Mesenchymal stem cell (in vitro differentiated cells and primary cell): Measurements from ENCODE around the gene ZDHHC14.

Experiments
- DNase-seq: peaks from one replicate; pipeline ENCODE4 v3.0.0-alpha.2; 2013
- H2AFZ ChIP-seq: one replicate; pipeline ENCODE4 v1.6.1; 2013; ENCODE audit warnings: low read depth, mild to moderate bottlenecking, control low read depth, inconsistent platforms, low read length, moderate library complexity
- H2AK5ac ChIP-seq: 2 replicates; pipeline ENCODE4 v1.6.1; 2013; ENCODE audit warnings: low read length, moderate library complexity, mild to moderate bottlenecking, inconsistent platforms; ENCODE audit not compliant: severe bottlenecking
- H2BK120ac ChIP-seq: one replicate; pipeline ENCODE4 v1.6.1; 2013; ENCODE audit warnings: low read depth, mild to moderate bottlenecking, inconsistent platforms, low read length, moderate library complexity
- H2BK12ac ChIP-seq, 2 experiments: one replicate each; pipeline ENCODE4 v1.6.1; 2013; ENCODE audit warnings: inconsistent platforms in 2 of 2, low read length in 2 of 2, mild to moderate bottlenecking in 2 of 2, moderate library complexity in 2 of 2, control low read depth in 1 of 2
- H2BK15ac ChIP-seq: one replicate; pipeline ENCODE4 v1.6.1; 2013; ENCODE audit warnings: mild to moderate bottlenecking, low read depth, inconsistent platforms; ENCODE audit not compliant: poor library complexity, severe bottlenecking
- H2BK5ac ChIP-seq: 2 replicates; pipeline ENCODE4 v1.6.1; 2013; ENCODE audit warnings: low read depth, mild to moderate bottlenecking, low read length, control low read depth, inconsistent platforms; ENCODE audit not compliant: poor library complexity, severe bottlenecking
- H3K14ac ChIP-seq, 2 experiments: one replicate each; pipeline ENCODE4 v1.6.1; 2013; ENCODE audit warnings: inconsistent platforms in 2 of 2, low read length in 2 of 2, control low read depth in 1 of 2, mild to moderate bottlenecking in 1 of 2, moderate library complexity in 1 of 2
- H3K18ac ChIP-seq, 2 experiments: one replicate each; pipeline ENCODE4 v1.6.1; 2013; ENCODE audit warnings: inconsistent platforms in 2 of 2, low read length in 2 of 2, control low read depth in 1 of 2, low read depth in 1 of 2, mild to moderate bottlenecking in 1 of 2
- H3K23ac ChIP-seq, 2 experiments: one replicate each; pipeline ENCODE4 v1.6.1; 2013; ENCODE audit warnings: inconsistent platforms in 2 of 2, low read length in 2 of 2, mild to moderate bottlenecking in 2 of 2, moderate library complexity in 2 of 2, control low read depth in 1 of 2
- H3K27ac ChIP-seq: 2 replicates; pipeline ENCODE4 v1.5.1; 2013; ENCODE audit warnings: mild to moderate bottlenecking, moderate library complexity, low read length, control low read depth, inconsistent platforms; ENCODE audit not compliant: poor library complexity, severe bottlenecking
- H3K27me3 ChIP-seq, 2 experiments: 2 replicates each; pipeline versions ENCODE4 v1.6.1 to v1.7.0; 2013; ENCODE audit warnings: low read length in 2 of 2, mild to moderate bottlenecking in 2 of 2, moderate library complexity in 2 of 2, control low read depth in 1 of 2, inconsistent platforms in 1 of 2; ENCODE audit not compliant: control insufficient read depth in 1 of 2, insufficient read depth in 1 of 2
- H3K36me3 ChIP-seq, 2 experiments: 2 replicates each; pipeline versions ENCODE4 v1.6.1 to v1.7.0; 2013; ENCODE audit warnings: low read length in 2 of 2, control low read depth in 1 of 2, inconsistent platforms in 1 of 2, low read depth in 1 of 2, mild to moderate bottlenecking in 1 of 2; ENCODE audit not compliant: insufficient read depth in 2 of 2, control insufficient read depth in 1 of 2
- H3K4ac ChIP-seq, 2 experiments: one replicate each; pipeline ENCODE4 v1.6.1; 2013; ENCODE audit warnings: inconsistent platforms in 2 of 2, low read length in 2 of 2, mild to moderate bottlenecking in 2 of 2, moderate library complexity in 2 of 2, control low read depth in 1 of 2, low read depth in 1 of 2
- H3K4me1 ChIP-seq: 2 replicates; pipeline ENCODE4 v1.6.1; 2013; ENCODE audit warnings: low read depth, low read length, control low read depth; ENCODE audit not compliant: control insufficient read depth, insufficient read depth
- H3K4me2 ChIP-seq: 2 replicates; pipeline ENCODE4 v1.6.1; 2013; ENCODE audit warnings: low read length, mild to moderate bottlenecking, inconsistent platforms; ENCODE audit not compliant: poor library complexity, severe bottlenecking
- H3K4me3 ChIP-seq, 2 experiments: 2 replicates each; pipeline versions ENCODE4 v1.5.1 to v1.7.0; 2013; ENCODE audit warnings: low read length in 2 of 2, mild to moderate bottlenecking in 2 of 2, control low read depth in 1 of 2, low read depth in 1 of 2; ENCODE audit not compliant: insufficient read depth in 1 of 2
- H3K79me1 ChIP-seq: replicated peaks from 2 replicates; pipeline ENCODE4 v1.6.1; 2013; ENCODE audit warnings: mild to moderate bottlenecking, control low read depth, low read length, inconsistent platforms; ENCODE audit not compliant: poor library complexity, severe bottlenecking
- H3K9ac ChIP-seq: 2 replicates; pipeline ENCODE4 v1.7.0; 2013; ENCODE audit warnings: mild to moderate bottlenecking, low read length, moderate library complexity
- H3K9me3 ChIP-seq: 2 replicates; pipeline ENCODE4 v1.7.0; 2013; ENCODE audit warnings: mild to moderate bottlenecking, low read length; ENCODE audit not compliant: control insufficient read depth
- H4K8ac ChIP-seq: one replicate; pipeline ENCODE4 v1.6.1; 2013; ENCODE audit warnings: inconsistent platforms, mild to moderate bottlenecking, low read length, moderate library complexity
- H4K91ac ChIP-seq: one replicate; pipeline ENCODE4 v1.6.1; 2013; ENCODE audit warnings: mild to moderate bottlenecking, low read length, inconsistent platforms
- WGBS: methylation state at CpG from one replicate; pipeline ENCODE4 v1.1.7; 2013; ENCODE audit warnings: mixed read lengths; 5-methylcytosine and 5-hydroxymethylcytosine counted together

ZDHHC14 gene

DNA sequence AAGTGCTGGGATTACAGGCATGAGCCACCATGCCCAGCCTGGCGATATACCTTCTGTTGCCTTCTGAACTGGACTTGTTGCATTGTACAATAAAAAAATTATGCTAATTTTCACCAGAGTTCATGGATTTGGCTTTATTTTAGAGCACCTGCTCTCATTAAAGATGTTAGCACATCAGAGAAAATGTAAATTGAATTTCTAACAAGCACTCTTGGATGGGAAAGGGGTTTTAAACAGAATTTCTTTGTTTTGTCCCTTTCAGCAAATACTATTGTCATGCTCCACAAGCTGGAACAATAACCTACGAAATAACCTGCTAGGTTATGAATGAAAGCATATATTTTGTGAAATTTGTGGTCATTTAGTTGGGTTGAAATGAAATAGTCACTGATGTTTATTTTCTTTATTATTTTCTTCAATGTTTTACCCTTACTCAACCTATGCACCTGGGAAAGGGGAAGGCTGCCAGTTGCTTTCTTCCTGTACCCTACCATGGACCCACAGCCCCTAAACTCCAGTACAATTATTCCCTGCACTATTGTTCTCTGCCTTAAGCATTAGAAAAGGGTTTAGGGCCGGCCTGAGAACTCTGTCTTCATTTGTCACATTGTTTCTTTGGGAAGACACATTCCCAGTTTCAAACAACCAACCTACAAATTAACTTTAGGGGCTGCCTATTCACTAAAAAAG, 22.2 kb downstream of the ZDHHC14 start:
- Histone ChIP-seq H2BK15ac (no peak overlapping the region), H2BK120ac (no peak overlapping the region), H3K27ac (no peak overlapping the region), H3K9me3 (no peaks in the 10 kb centered on the region), H3K36me3 (peaks cover 0 to 6% of the 10 kb centered on the region in 2 experiments), H3K4me1 (peaks cover 4% of the 10 kb centered on the region), H3K27me3 (no peaks in the 10 kb centered on the region), H2BK5ac (no peak overlapping the region), H3K9ac (no peak overlapping the region), H3K79me1 (peaks cover 17% of the 10 kb centered on the region), H3K4me3 (no peak overlapping the region), H3K23ac (no peak overlapping the region), H4K91ac (no peak overlapping the region), H2BK12ac (no peak overlapping the region), H2AFZ (no peak overlapping the region), H4K8ac (no peak overlapping the region), H2AK5ac (no peak overlapping the region), H3K18ac (no peak overlapping the region), H3K4ac (no peak overlapping the region), H3K14ac (no peak overlapping the region), H3K4me2 (no peak overlapping the region)
- WGBS, result 60% methylated on average over 2 of the region's 3 CpGs
- DNase-seq, result no peak

DNA sequence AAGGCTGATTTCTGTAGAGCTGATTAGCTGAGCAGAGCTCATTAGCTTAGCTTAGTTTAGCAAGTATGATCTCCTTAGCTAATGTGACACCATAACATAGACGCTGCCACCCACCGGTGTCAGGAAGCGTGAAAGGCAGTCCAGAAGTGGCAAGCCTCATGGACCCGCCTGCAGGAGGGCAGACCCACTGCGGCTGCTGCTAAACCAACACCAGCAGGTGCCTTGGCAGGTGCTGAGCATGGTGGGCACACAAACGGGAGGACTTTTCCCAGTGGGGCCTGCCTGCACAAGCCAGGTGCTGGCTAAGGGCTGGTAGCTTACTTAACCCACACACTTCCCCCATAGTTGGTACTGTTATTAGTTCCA, 22.7 kb downstream of the ZDHHC14 start:
- H3K79me1 ChIP-seq, result peaks cover 16% of the 10 kb centered on the region
- no peak overlapping the region for H3K4me3 ChIP-seq
- H2AFZ ChIP-seq, result no peak overlapping the region
- H2BK5ac ChIP-seq, result no peak overlapping the region
- no peak overlapping the region for H3K9ac ChIP-seq
- no peak for DNase-seq
- H2BK12ac ChIP-seq, result no peak overlapping the region
- H3K4ac ChIP-seq, result no peak overlapping the region
- peaks cover 4% of the 10 kb centered on the region for H3K4me1 ChIP-seq
- no peak overlapping the region for H3K18ac ChIP-seq
- H3K27ac ChIP-seq, result no peak overlapping the region
- H4K8ac ChIP-seq, result no peak overlapping the region
- WGBS, result 96% methylated on average over 5 of the region's 6 CpGs
- H3K14ac ChIP-seq, result no peak overlapping the region
- no peaks in the 10 kb centered on the region for H3K27me3 ChIP-seq
- no peaks in the 10 kb centered on the region for H3K9me3 ChIP-seq
- no peak overlapping the region for H2BK15ac ChIP-seq
- no peak overlapping the region for H3K23ac ChIP-seq
- peaks cover 0 to 6% of the 10 kb centered on the region in 2 experiments for H3K36me3 ChIP-seq
- H2AK5ac ChIP-seq, result no peak overlapping the region
- H2BK120ac ChIP-seq, result no peak overlapping the region
- H3K4me2 ChIP-seq, result no peak overlapping the region
- no peak overlapping the region for H4K91ac ChIP-seq

DNA sequence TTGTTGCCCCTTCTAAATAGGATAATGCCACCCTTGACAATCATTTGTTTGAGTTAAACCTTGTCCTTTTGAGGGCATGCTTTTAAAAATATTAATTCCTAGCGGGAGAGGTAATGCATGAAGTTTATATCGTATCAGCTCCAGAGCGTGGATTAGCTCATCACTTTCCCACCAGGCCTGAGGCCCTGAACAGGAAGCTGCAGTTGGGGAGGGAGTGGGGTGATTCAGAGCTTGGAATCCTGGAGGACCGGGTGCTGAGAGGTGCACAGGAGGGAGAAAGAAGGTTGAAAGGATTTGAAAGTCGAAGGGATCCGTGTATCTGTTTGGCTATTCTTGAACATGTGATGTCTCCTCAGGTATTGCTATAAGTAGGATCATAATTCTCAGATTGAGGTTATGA, 25.0 kb downstream of the ZDHHC14 start:
- Histone ChIP-seq H3K27me3 (no peaks in the 10 kb centered on the region), H3K36me3 (peaks cover 0 to 6% of the 10 kb centered on the region in 2 experiments), H4K91ac (no peak overlapping the region), H2BK12ac (no peak overlapping the region), H2BK5ac (no peak overlapping the region), H3K27ac (peak overlapping the region; percentile 67), H3K79me1 (peaks cover 14% of the 10 kb centered on the region), H3K4me3 (no peak overlapping the region), H2AFZ (no peak overlapping the region), H3K4me2 (no peak overlapping the region), H3K4ac (no peak overlapping the region), H2AK5ac (no peak overlapping the region), H2BK15ac (no peak overlapping the region), H4K8ac (no peak overlapping the region), H3K18ac (no peak overlapping the region), H3K4me1 (peaks cover 4% of the 10 kb centered on the region), H2BK120ac (no peak overlapping the region), H3K14ac (no peak overlapping the region), H3K9me3 (no peaks in the 10 kb centered on the region), H3K9ac (no peak overlapping the region), H3K23ac (no peak overlapping the region)
- peak; percentile 31 for DNase-seq
- 65% methylated on average over 6 of the region's 6 CpGs for WGBS

DNA sequence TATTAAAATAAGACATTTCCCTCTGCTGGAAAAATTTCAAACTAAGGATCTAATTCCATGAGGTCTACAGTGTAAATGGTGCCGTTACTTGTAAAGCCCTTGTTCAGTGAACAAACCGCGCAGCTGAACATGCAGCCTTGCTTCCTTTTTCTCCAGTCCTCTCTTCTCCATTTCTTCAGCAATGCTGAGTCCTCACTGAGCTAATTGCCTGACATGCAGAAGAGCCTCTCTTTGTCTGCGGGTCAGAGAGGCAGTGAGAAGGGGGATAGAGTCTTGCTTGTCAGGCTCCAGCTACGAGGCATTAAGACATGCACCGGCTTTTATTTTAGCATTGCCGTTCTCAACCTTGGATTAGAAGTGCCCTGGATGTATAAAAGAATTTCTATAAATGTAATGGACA, 25.7 kb downstream of the ZDHHC14 start:
- peaks cover 0 to 5% of the 10 kb centered on the region in 2 experiments for H3K36me3 ChIP-seq
- H3K23ac ChIP-seq, result no peak overlapping the region
- H3K9me3 ChIP-seq, result no peaks in the 10 kb centered on the region
- peak overlapping the region; percentile 36 for H3K27ac ChIP-seq
- H3K9ac ChIP-seq, result no peak overlapping the region
- no peak overlapping the region for H2BK120ac ChIP-seq
- no peak overlapping the region for H2BK15ac ChIP-seq
- H4K91ac ChIP-seq, result no peak overlapping the region
- no peak overlapping the region for H4K8ac ChIP-seq
- no peak overlapping the region for H3K4ac ChIP-seq
- H2AK5ac ChIP-seq, result peak overlapping the region; percentile 90
- no peak overlapping the region for H3K18ac ChIP-seq
- no peak overlapping the region for H2AFZ ChIP-seq
- no peak overlapping the region for H3K4me3 ChIP-seq
- no peaks in the 10 kb centered on the region for H3K27me3 ChIP-seq
- no peak overlapping the region for H3K14ac ChIP-seq
- H3K4me1 ChIP-seq, result peaks cover 4% of the 10 kb centered on the region
- H3K4me2 ChIP-seq, result no peak overlapping the region
- no peak overlapping the region for H2BK5ac ChIP-seq
- H3K79me1 ChIP-seq, result peaks cover 14% of the 10 kb centered on the region
- no peak overlapping the region for H2BK12ac ChIP-seq
- WGBS, result 92% methylated on average over 6 of the region's 7 CpGs
- no peak for DNase-seq
